Activated T-helper 1 cell treated with anti-CD3 and anti-CD28 coated beads, Interleukin-2, amount 50 U/mL, for 16 hours (primary cell): Measurements from ENCODE around the gene RNPEP.
"Not testable (repeated sequence)": the region's sequence is repeated elsewhere in the genome, so short reads cannot be mapped to it uniquely, and the experiment has no call there.

ENCODE experiments used
- DNase-seq, 2 donors: peaks; one replicate each; pipeline ENCODE4 v3.0.0-alpha.2; 2020; ENCODE audit warnings: low read depth in 1 of 2, low spot score in 1 of 2

Gene RNPEP

GRCh38 chr1:201982623-201983379 is at the start of gene RNPEP:
Gene RNPEP, plus strand, starts transcription at chr1:201982648. Its CDS starts 19 bp downstream, at chr1:201982667.
- peak; percentile 32 to 45 for DNase-seq

- DNase-seq, result no peak
Measured at GRCh38 chr1:201933840-201934430, 48.5 kb upstream of the RNPEP start.

- no peak for DNase-seq
Measured at GRCh38 chr1:201937624-201938213, 44.7 kb upstream of the RNPEP start.

- DNase-seq, result no peak
Measured at GRCh38 chr1:201938440-201939035, 43.9 kb upstream of the RNPEP start.

GRCh38 chr1:201939148-201939547 is 43.3 kb upstream of the RNPEP start:
- no peak for DNase-seq

- no peak for DNase-seq
Measured at GRCh38 chr1:201939574-201939973, 42.9 kb upstream of the RNPEP start.

- DNase-seq, result not testable (repeated sequence)
Measured at GRCh38 chr1:201940316-201940715, 42.1 kb upstream of the RNPEP start.

GRCh38 chr1:201941420-201942128 is 40.9 kb upstream of the RNPEP start:
- DNase-seq, result no peak

GRCh38 chr1:201942129-201942495 is 40.3 kb upstream of the RNPEP start:
- no peak for DNase-seq

- DNase-seq, result no peak
Measured at GRCh38 chr1:201944002-201944401, 38.4 kb upstream of the RNPEP start.

- DNase-seq, result no peak
Measured at GRCh38 chr1:201944639-201945038, 37.8 kb upstream of the RNPEP start.

GRCh38 chr1:201945157-201945556 is 37.3 kb upstream of the RNPEP start:
- no peak for DNase-seq

GRCh38 chr1:201945863-201946223 is 36.6 kb upstream of the RNPEP start:
- DNase-seq, result no peak

GRCh38 chr1:201946224-201946908 is 36.1 kb upstream of the RNPEP start, which contains the start of gene LMOD1:
Gene LMOD1, minus strand, starts transcription at chr1:201946548. Its CDS starts 208 bp downstream, at chr1:201946340.
- DNase-seq, result no peak

- DNase-seq, result no peak
Measured at GRCh38 chr1:201947697-201948008, 34.8 kb upstream of the RNPEP start.

GRCh38 chr1:201949491-201949890 is 33.0 kb upstream of the RNPEP start:
- no peak for DNase-seq

- no peak for DNase-seq
Measured at GRCh38 chr1:201954263-201955008, 28.0 kb upstream of the RNPEP start.

GRCh38 chr1:201955009-201955728 is 27.3 kb upstream of the RNPEP start, which contains the start of gene TIMM17A:
Gene TIMM17A, plus strand, starts transcription at chr1:201955503. Its CDS starts 24 bp downstream, at chr1:201955527.
- DNase-seq, result peak; percentile 83 to 85

- DNase-seq, result no peak
Measured at GRCh38 chr1:201955729-201956143, 26.7 kb upstream of the RNPEP start.
